GM12878 (cell line): ENCODE results near the gene TBCK. TPM values are rescaled to one million over a fixed set of nuclear protein-coding genes. Genes with fewer than 3 reads are reported as not detected.

Experiments used
- CBX3 ChIP-seq: fragments of 200-600 bp; sonication (generic); IDR thresholded peaks from 2 replicates; pipeline ENCODE4 v1.6.1; 2016; ENCODE audit warnings: low read depth, borderline replicate concordance
- CBX5 ChIP-seq: sonication (generic); IDR thresholded peaks from 2 replicates; pipeline ENCODE4 v1.6.1; 2016; ENCODE audit warnings: low read depth, moderate library complexity, mild to moderate bottlenecking, inconsistent platforms
- FOXK2 ChIP-seq: fragments of 450-650 bp; IDR thresholded peaks from 2 replicates; pipeline ENCODE4 v1.6.1; 2017; ENCODE audit warnings: mild to moderate bottlenecking, moderate library complexity
- KDM1A ChIP-seq: fragments of 200-600 bp; sonication (generic); IDR thresholded peaks from 2 replicates; pipeline ENCODE4 v1.6.1; 2016; ENCODE audit warnings: borderline replicate concordance
- MTA2 ChIP-seq: fragments of 450-650 bp; IDR thresholded peaks from 2 replicates; pipeline ENCODE4 v1.6.1; 2016; ENCODE audit warnings: low read depth, mild to moderate bottlenecking, moderate library complexity
- NBN ChIP-seq: fragments of 450-650 bp; IDR thresholded peaks from 2 replicates; pipeline ENCODE4 v1.6.1; 2016
- NKRF ChIP-seq: fragments of 450-650 bp; conservative IDR thresholded peaks from 2 replicates; pipeline ENCODE4 v1.6.1; 2017; ENCODE audit warnings: mild to moderate bottlenecking, moderate library complexity
- POLR2AphosphoS2 ChIP-seq: IDR thresholded peaks from 2 replicates; pipeline ENCODE4 v1.6.1; 2011; ENCODE audit warnings: low read depth, mild to moderate bottlenecking, low read length, improper control_type of control experiment, moderate library complexity
- SIN3A ChIP-seq: IDR thresholded peaks from 2 replicates; pipeline ENCODE4 v1.6.1; 2012; ENCODE audit warnings: low read depth, low read length, improper control_type of control experiment
- SMAD5 ChIP-seq: IDR thresholded peaks from 2 replicates; pipeline ENCODE4 v1.6.1; 2016; ENCODE audit warnings: antibody characterized with exemption, low read depth
- SMC3 ChIP-seq: IDR thresholded peaks from 2 replicates; pipeline ENCODE4 v1.6.1; 2011; ENCODE audit warnings: low read length, improper control_type of control experiment, borderline replicate concordance
- TAF1 ChIP-seq: IDR thresholded peaks from 2 replicates; pipeline ENCODE4 v1.6.1; 2011; ENCODE audit warnings: mild to moderate bottlenecking, low read depth, low read length, borderline replicate concordance
- ZBTB33 ChIP-seq: fragments of 450-650 bp; IDR thresholded peaks from 2 replicates; pipeline ENCODE4 v1.6.1; 2017; ENCODE audit warnings: mild to moderate bottlenecking
- polyA plus RNA-seq, 11 experiments: library from polyadenylated mRNA; depleted of rRNA in 4 of 11; unstranded in 6 of 11; stranded (reverse) in 5 of 11; fragments of >200 nt; fragmentation: Nextera tagmentation in 4 of 11; fragmentation: Illumina TruSeq in 1 of 11; extraction: Ambion mirVana in 4 of 11; extraction: Trizol in 1 of 11; gene quantifications; 1 replicate in 1 of 11; 2 replicates in 10 of 11; pipeline versions ENCODE4 v1.2.1 to v1.2.3, GENCODE V29; 2011 to 2016; ENCODE audit warnings: inconsistent platforms in 2 of 11, missing spikeins in 2 of 11, low read depth in 1 of 11
- total RNA-seq, 4 experiments: library from RNA; depleted of rRNA in 3 of 4; stranded (reverse); fragments of >200 nt in 3 of 4; fragmentation: Illumina TruSeq in 1 of 4; extraction: Trizol in 1 of 4; gene quantifications; 2 replicates each; pipeline versions ENCODE4 v1.2.1 to v1.2.3, GENCODE V29; 2013 to 2021

TBCK gene
- total and polyA plus RNA-seq, 10 of the 15 experiments (the other 5 are each of a cell fraction or from before 2014, with no cell fraction given): 4.1 to 30.3 (median 20.2) TPM

- TF ChIP-seq KDM1A (no peak), CBX3 (no peak), CBX5 (no peak), FOXK2 (no peak), NKRF (no peak), MTA2 (no peak), ZBTB33 (no peak), TAF1 (no peak), NBN (no peak), POLR2AphosphoS2 (no peak), SMC3 (no peak), SIN3A (no peak), SMAD5 (no peak)
- TF ChIP-seq, all 136 proteins: peak for 0
These were observed 57.6 kb downstream of the TBCK start (continued) for GRCh38 chr4:106258145-106259045.
